H1 (cell line): ENCODE data around the gene TRABD2B. TPM values are rescaled to one million over a fixed set of nuclear protein-coding genes. Genes with fewer than 3 reads are reported as not detected.

ENCODE experiments used
- CBX5 ChIP-seq: fragments of 300-800, 300-1000 bp; sonication (generic); IDR thresholded peaks from 2 replicates; pipeline ENCODE4 v1.7.1; 2016; ENCODE audit warnings: antibody characterized with exemption, low read length, low read depth
- EP300 ChIP-seq, 2 experiments: IDR thresholded peaks; 1 replicate in 1 of 2; 2 replicates in 1 of 2; pipeline ENCODE4 v1.6.1; 2011 to 2012; ENCODE audit warnings: low read depth in 2 of 2, low read length in 2 of 2, mild to moderate bottlenecking in 2 of 2, borderline replicate concordance in 1 of 2, inconsistent platforms in 1 of 2, moderate library complexity in 1 of 2
- FOSL1 ChIP-seq: IDR thresholded peaks from 2 replicates; pipeline ENCODE4 v1.6.1; 2011; ENCODE audit warnings: mild to moderate bottlenecking, low read depth, low read length, moderate library complexity; ENCODE audit not compliant: insufficient read depth
- GABPA ChIP-seq: IDR thresholded peaks from 2 replicates; pipeline ENCODE4 v1.6.1; 2011; ENCODE audit warnings: mild to moderate bottlenecking, low read length, moderate library complexity, borderline replicate concordance; ENCODE audit not compliant: insufficient read depth
- KDM1A ChIP-seq: fragments of 200-600, 300-600 bp; sonication (generic); IDR thresholded peaks from 2 replicates; pipeline ENCODE4 v1.7.1; 2016; ENCODE audit warnings: mild to moderate bottlenecking, low read length, borderline replicate concordance
- SRF ChIP-seq: IDR thresholded peaks from 2 replicates; pipeline ENCODE4 v1.6.1; 2011; ENCODE audit warnings: mild to moderate bottlenecking, low read depth, low read length, moderate library complexity
- polyA plus RNA-seq, 7 experiments: library from polyadenylated mRNA; depleted of rRNA in 3 of 7; stranded (reverse) in 5 of 7; unstranded in 2 of 7; fragments of >200 nt in 5 of 7; fragments of 200-250 nt in 2 of 7; gene quantifications; 1 replicate in 5 of 7; 2 replicates in 1 of 7; 4 replicates in 1 of 7; pipeline versions ENCODE4 v1.2.1 to v1.2.3, GENCODE V29; 2011 to 2013; ENCODE audit warnings: missing spikeins in 2 of 7, mixed read lengths in 2 of 7
- total RNA-seq: library from RNA; stranded (reverse); fragmentation: NEBNext Ultra II Directional; extraction: Animal tissue kit (Norgen Biotek cat#: 25700); gene quantifications from 2 replicates; pipeline ENCODE4 v1.2.1, GENCODE V29; 2021
- TF ChIP-seq, protein P1 (sequence below): fragments of 300-600 bp; sonication (generic); IDR thresholded peaks from 2 replicates; pipeline ENCODE4 v1.7.1; 2012; ENCODE audit warnings: low read length, moderate library complexity, mild to moderate bottlenecking, inconsistent platforms; ENCODE audit not compliant: insufficient replicate concordance

Gene TRABD2B
- total and polyA plus RNA-seq, 2 of the 8 experiments (the other 6 are each of a cell fraction or from before 2014, with no cell fraction given): 0.95 to 3.4 TPM

- TF ChIP-seq, protein P1, sequence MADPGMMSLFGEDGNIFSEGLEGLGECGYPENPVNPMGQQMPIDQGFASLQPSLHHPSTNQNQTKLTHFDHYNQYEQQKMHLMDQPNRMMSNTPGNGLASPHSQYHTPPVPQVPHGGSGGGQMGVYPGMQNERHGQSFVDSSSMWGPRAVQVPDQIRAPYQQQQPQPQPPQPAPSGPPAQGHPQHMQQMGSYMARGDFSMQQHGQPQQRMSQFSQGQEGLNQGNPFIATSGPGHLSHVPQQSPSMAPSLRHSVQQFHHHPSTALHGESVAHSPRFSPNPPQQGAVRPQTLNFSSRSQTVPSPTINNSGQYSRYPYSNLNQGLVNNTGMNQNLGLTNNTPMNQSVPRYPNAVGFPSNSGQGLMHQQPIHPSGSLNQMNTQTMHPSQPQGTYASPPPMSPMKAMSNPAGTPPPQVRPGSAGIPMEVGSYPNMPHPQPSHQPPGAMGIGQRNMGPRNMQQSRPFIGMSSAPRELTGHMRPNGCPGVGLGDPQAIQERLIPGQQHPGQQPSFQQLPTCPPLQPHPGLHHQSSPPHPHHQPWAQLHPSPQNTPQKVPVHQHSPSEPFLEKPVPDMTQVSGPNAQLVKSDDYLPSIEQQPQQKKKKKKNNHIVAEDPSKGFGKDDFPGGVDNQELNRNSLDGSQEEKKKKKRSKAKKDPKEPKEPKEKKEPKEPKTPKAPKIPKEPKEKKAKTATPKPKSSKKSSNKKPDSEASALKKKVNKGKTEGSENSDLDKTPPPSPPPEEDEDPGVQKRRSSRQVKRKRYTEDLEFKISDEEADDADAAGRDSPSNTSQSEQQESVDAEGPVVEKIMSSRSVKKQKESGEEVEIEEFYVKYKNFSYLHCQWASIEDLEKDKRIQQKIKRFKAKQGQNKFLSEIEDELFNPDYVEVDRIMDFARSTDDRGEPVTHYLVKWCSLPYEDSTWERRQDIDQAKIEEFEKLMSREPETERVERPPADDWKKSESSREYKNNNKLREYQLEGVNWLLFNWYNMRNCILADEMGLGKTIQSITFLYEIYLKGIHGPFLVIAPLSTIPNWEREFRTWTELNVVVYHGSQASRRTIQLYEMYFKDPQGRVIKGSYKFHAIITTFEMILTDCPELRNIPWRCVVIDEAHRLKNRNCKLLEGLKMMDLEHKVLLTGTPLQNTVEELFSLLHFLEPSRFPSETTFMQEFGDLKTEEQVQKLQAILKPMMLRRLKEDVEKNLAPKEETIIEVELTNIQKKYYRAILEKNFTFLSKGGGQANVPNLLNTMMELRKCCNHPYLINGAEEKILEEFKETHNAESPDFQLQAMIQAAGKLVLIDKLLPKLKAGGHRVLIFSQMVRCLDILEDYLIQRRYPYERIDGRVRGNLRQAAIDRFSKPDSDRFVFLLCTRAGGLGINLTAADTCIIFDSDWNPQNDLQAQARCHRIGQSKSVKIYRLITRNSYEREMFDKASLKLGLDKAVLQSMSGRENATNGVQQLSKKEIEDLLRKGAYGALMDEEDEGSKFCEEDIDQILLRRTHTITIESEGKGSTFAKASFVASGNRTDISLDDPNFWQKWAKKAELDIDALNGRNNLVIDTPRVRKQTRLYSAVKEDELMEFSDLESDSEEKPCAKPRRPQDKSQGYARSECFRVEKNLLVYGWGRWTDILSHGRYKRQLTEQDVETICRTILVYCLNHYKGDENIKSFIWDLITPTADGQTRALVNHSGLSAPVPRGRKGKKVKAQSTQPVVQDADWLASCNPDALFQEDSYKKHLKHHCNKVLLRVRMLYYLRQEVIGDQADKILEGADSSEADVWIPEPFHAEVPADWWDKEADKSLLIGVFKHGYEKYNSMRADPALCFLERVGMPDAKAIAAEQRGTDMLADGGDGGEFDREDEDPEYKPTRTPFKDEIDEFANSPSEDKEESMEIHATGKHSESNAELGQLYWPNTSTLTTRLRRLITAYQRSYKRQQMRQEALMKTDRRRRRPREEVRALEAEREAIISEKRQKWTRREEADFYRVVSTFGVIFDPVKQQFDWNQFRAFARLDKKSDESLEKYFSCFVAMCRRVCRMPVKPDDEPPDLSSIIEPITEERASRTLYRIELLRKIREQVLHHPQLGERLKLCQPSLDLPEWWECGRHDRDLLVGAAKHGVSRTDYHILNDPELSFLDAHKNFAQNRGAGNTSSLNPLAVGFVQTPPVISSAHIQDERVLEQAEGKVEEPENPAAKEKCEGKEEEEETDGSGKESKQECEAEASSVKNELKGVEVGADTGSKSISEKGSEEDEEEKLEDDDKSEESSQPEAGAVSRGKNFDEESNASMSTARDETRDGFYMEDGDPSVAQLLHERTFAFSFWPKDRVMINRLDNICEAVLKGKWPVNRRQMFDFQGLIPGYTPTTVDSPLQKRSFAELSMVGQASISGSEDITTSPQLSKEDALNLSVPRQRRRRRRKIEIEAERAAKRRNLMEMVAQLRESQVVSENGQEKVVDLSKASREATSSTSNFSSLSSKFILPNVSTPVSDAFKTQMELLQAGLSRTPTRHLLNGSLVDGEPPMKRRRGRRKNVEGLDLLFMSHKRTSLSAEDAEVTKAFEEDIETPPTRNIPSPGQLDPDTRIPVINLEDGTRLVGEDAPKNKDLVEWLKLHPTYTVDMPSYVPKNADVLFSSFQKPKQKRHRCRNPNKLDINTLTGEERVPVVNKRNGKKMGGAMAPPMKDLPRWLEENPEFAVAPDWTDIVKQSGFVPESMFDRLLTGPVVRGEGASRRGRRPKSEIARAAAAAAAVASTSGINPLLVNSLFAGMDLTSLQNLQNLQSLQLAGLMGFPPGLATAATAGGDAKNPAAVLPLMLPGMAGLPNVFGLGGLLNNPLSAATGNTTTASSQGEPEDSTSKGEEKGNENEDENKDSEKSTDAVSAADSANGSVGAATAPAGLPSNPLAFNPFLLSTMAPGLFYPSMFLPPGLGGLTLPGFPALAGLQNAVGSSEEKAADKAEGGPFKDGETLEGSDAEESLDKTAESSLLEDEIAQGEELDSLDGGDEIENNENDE: no peak
- no peak for TF ChIP-seq EP300 (IDR thresholded peaks at IDR 0.05; ENCODE audit: borderline replicate concordance in 1 of 2, low read depth in 2 of 2, low read length in 2 of 2)
- TF ChIP-seq GABPA: no peak
- no peak for TF ChIP-seq CBX5
- TF ChIP-seq SRF: no peak
- TF ChIP-seq KDM1A: no peak
- no peak for TF ChIP-seq FOSL1
Measured at GRCh38 chr1:48017716-48018115, 20.5 kb upstream of the TRABD2B start (continued).
